Fibroblast of mammary gland (primary cell): ENCODE results near the gene ERVK3-1.

Source experiments
- DNase-seq: peaks from one replicate; pipeline ENCODE4 v3.0.0-alpha.2; 2010; ENCODE audit warnings: low read depth
- H3K4me3 ChIP-seq: 2 replicates; pipeline ENCODE4 v1.5.1; 2011; ENCODE audit warnings: low read depth, mild to moderate bottlenecking, low read length, moderate library complexity; ENCODE audit not compliant: control insufficient read depth
- CTCF ChIP-seq: conservative IDR thresholded peaks from 2 replicates; pipeline ENCODE4 v1.5.1; 2011; ENCODE audit warnings: low read depth, low read length, inconsistent platforms; ENCODE audit not compliant: control insufficient read depth, insufficient read depth

Gene ERVK3-1

GRCh38 chr19:58311345-58311865 lies 6.2 kb downstream of the ERVK3-1 start:
- no peak for DNase-seq
- TF ChIP-seq CTCF, result no peak
- H3K4me3 ChIP-seq, result no peak overlapping the region

- no peak for TF ChIP-seq CTCF
These were observed 10.4 kb downstream of the ERVK3-1 start for GRCh38 chr19:58315580-58315979.

GRCh38 chr19:58317476-58318072 lies 12.4 kb downstream of the ERVK3-1 start:
- TF ChIP-seq CTCF, result no peak
- peak; percentile 54 for DNase-seq
- H3K4me3 ChIP-seq, result no peak overlapping the region

More at GRCh38 chr19:58315580-58315979, 10.4 kb downstream of the ERVK3-1 start:
- DNase-seq, result no peak
- H3K4me3 ChIP-seq, result no peak overlapping the region

GRCh38 chr19:58318297-58318696 lies 13.1 kb downstream of the ERVK3-1 start:
- no peak for DNase-seq
- no peak for TF ChIP-seq CTCF
- no peak overlapping the region for H3K4me3 ChIP-seq

- no peak for DNase-seq
- TF ChIP-seq CTCF, result no peak
- H3K4me3 ChIP-seq, result no peak overlapping the region
These were observed 14.1 kb downstream of the ERVK3-1 start for GRCh38 chr19:58319241-58319640.

GRCh38 chr19:58325311-58326022 lies 20.3 kb downstream of the ERVK3-1 start:
- DNase-seq, result peak; percentile 52
- no peak overlapping the region for H3K4me3 ChIP-seq
- TF ChIP-seq CTCF, result no peak
